ENCODE results near the gene DIP2A.
"Not testable (repeated sequence)": the region's sequence is repeated elsewhere in the genome, so short reads cannot be mapped to it uniquely, and the experiment has no call there.

DIP2A gene

DNA sequence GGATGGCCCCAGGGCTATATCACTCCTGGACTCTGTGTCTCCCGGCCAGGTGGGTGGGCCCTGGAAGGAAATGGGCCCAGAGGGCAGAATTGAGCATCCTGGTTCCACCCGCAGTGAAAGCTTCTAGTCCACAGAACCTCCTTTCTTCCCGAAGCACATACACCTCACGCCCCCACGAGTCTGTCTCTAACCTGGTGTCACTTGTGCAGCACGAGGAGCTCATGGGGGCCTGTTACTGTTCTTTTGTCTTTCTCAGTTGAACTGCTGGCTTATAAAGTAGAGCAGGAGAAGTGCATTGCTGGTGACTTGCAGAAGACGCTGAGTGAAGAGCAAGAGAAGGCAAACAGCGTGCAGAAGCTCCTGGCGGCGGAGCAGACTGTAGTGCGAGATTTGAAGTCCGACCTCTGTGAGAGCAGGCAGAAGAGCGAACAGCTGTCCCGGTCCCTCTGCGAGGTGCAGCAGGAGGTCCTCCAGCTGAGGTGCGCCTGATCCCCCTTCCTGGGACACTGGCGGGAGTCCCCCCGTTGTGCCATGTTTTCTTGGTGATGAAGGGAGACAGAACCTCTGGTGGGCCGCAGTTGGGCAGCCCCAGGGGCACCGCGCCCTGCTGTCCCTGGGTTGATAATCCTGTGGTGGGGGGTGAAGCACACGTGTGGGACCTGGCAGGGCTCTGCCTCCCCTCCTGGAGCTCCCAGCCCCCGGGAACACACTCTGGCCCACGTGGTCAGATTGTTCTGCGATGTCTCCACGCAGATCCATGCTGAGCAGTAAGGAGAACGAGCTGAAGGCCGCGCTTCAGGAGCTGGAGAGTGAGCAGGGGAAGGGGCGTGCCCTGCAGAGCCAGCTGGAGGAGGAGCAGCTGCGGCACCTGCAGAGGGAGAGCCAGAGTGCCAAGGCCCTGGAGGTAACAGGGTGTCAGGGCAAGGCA lies 28.7 kb upstream of the DIP2A start:
- Histone ChIP-seq H3K9me3 (ENCODE audit: control insufficient read depth, low read length) (no peaks in the 10 kb centered on the region), H2BK12ac (ENCODE audit: low read length in 2 of 2) (no peak overlapping the region), H3K4me1 (ENCODE audit: control insufficient read depth, insufficient read depth, low read depth, low read length) (no peaks in the 10 kb centered on the region), H3K27me3 (ENCODE audit: control insufficient read depth in 1 of 2, insufficient read depth in 1 of 2, low read length in 2 of 2) (no peaks in the 10 kb centered on the region), H3K23ac (ENCODE audit: low read length in 2 of 2) (no peak overlapping the region), H3K18ac (ENCODE audit: low read depth in 1 of 2, low read length in 2 of 2) (no peak overlapping the region), H3K4ac (ENCODE audit: low read depth in 1 of 2, low read length in 2 of 2) (no peak overlapping the region), H2AFZ (ENCODE audit: low read depth, low read length) (no peak overlapping the region), H3K9ac (ENCODE audit: low read length) (no peak overlapping the region), H3K36me3 (ENCODE audit: control insufficient read depth in 1 of 2, insufficient read depth in 2 of 2, low read depth in 1 of 2, low read length in 2 of 2) (peaks cover 69 to 87% of the 10 kb centered on the region in 2 experiments), H2BK5ac (ENCODE audit: low read depth, low read length, poor library complexity, severe bottlenecking) (no peak overlapping the region), H3K4me2 (ENCODE audit: low read length, poor library complexity, severe bottlenecking) (no peak overlapping the region), H3K79me1 (replicated peaks; ENCODE audit: low read length, poor library complexity, severe bottlenecking) (peaks cover 13% of the 10 kb centered on the region), H2BK120ac (ENCODE audit: low read depth, low read length) (no peak overlapping the region), H4K91ac (ENCODE audit: low read length) (no peak overlapping the region), H3K14ac (ENCODE audit: low read length in 2 of 2) (no peak overlapping the region), H4K8ac (ENCODE audit: low read length) (no peak overlapping the region), H2AK5ac (ENCODE audit: low read length, severe bottlenecking) (no peak overlapping the region), H3K27ac (ENCODE audit: low read length, poor library complexity, severe bottlenecking) (no peak overlapping the region), H2BK15ac (ENCODE audit: low read depth, poor library complexity, severe bottlenecking) (no peak overlapping the region), H3K4me3 (ENCODE audit: insufficient read depth in 1 of 2, low read depth in 1 of 2, low read length in 2 of 2) (no peak overlapping the region)
- no peak for DNase-seq
- WGBS, result 93% methylated on average over 31 of the region's 31 CpGs

DNA sequence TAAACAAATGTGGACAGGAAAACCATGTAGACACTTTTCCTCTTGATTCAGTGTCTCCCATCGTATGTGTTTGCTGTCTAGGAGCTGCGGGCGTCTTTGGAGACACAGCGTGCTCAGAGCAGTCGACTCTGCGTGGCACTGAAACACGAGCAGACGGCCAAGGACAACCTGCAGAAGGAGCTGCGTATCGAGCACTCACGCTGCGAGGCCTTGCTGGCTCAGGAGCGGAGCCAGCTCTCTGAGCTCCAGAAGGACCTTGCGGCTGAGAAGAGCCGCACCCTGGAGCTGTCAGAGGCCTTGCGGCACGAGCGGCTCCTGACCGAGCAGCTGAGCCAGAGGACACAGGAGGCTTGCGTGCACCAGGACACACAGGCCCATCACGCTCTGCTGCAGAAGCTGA lies 27.2 kb upstream of the DIP2A start:
- Histone ChIP-seq H3K9ac (ENCODE audit: low read length) (no peak overlapping the region), H2BK5ac (ENCODE audit: low read depth, low read length, poor library complexity, severe bottlenecking) (no peak overlapping the region)

DNA sequence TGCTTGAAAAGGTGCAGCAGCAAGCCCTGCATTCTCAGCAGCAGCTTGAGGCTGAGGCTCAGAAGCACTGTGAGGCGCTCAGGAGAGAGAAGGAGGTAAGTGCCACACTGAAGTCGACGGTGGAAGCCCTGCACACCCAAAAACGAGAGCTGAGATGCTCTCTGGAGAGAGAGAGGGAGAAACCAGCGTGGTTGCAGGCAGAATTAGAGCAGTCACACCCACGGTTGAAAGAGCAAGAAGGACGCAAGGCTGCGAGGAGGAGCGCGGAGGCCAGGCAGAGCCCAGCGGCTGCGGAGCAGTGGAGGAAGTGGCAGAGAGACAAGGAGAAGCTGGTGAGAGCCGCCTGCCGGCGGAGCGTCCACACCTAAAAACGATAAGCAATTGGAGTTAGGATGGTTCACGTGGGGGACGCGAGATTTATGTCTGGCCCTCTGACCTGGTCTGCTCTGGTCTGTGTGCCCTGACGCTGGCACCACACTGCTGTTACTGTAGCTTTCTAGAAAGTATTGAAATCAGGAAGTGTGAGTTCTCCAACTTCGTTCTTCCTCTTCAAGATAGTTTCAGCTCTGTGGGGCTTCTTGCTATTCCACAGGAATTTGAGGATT lies 26.7 kb upstream of the DIP2A start:
- 95% methylated on average over 22 of the region's 22 CpGs for WGBS
- Histone ChIP-seq H2BK12ac (ENCODE audit: low read length in 2 of 2) (no peak overlapping the region), H3K79me1 (replicated peaks; ENCODE audit: low read length, poor library complexity, severe bottlenecking) (peaks cover 13% of the 10 kb centered on the region), H3K27me3 (ENCODE audit: control insufficient read depth in 1 of 2, insufficient read depth in 1 of 2, low read length in 2 of 2) (no peaks in the 10 kb centered on the region), H3K9ac (ENCODE audit: low read length) (no peak overlapping the region), H4K91ac (ENCODE audit: low read length) (no peak overlapping the region), H3K18ac (ENCODE audit: low read depth in 1 of 2, low read length in 2 of 2) (no peak overlapping the region), H3K27ac (ENCODE audit: low read length, poor library complexity, severe bottlenecking) (no peak overlapping the region), H3K23ac (ENCODE audit: low read length in 2 of 2) (no peak overlapping the region), H2AFZ (ENCODE audit: low read depth, low read length) (no peak overlapping the region), H3K14ac (ENCODE audit: low read length in 2 of 2) (no peak overlapping the region), H3K4me3 (ENCODE audit: insufficient read depth in 1 of 2, low read depth in 1 of 2, low read length in 2 of 2) (no peak overlapping the region), H2BK120ac (ENCODE audit: low read depth, low read length) (no peak overlapping the region), H2BK5ac (ENCODE audit: low read depth, low read length, poor library complexity, severe bottlenecking) (no peak overlapping the region), H3K4me2 (ENCODE audit: low read length, poor library complexity, severe bottlenecking) (no peak overlapping the region), H4K8ac (ENCODE audit: low read length) (no peak overlapping the region), H3K4me1 (ENCODE audit: control insufficient read depth, insufficient read depth, low read depth, low read length) (no peaks in the 10 kb centered on the region), H3K36me3 (ENCODE audit: control insufficient read depth in 1 of 2, insufficient read depth in 2 of 2, low read depth in 1 of 2, low read length in 2 of 2) (peaks cover 76 to 81% of the 10 kb centered on the region in 2 experiments), H2AK5ac (ENCODE audit: low read length, severe bottlenecking) (no peak overlapping the region), H3K4ac (ENCODE audit: low read depth in 1 of 2, low read length in 2 of 2) (no peak overlapping the region), H2BK15ac (ENCODE audit: low read depth, poor library complexity, severe bottlenecking) (no peak overlapping the region), H3K9me3 (ENCODE audit: control insufficient read depth, low read length) (no peaks in the 10 kb centered on the region)
- no peak for DNase-seq

More for the DNA sequence above, 27.2 kb upstream of the DIP2A start:
- WGBS, result 97% methylated on average over 21 of the region's 21 CpGs
- no peak overlapping the region for H2BK12ac ChIP-seq (ENCODE audit: low read length in 2 of 2)
- no peak overlapping the region for H3K4me3 ChIP-seq (ENCODE audit: insufficient read depth in 1 of 2, low read depth in 1 of 2, low read length in 2 of 2)
- H2AK5ac ChIP-seq (ENCODE audit: low read length, severe bottlenecking), result no peak overlapping the region
- no peak overlapping the region for H3K27ac ChIP-seq (ENCODE audit: low read length, poor library complexity, severe bottlenecking)
- no peaks in the 10 kb centered on the region for H3K27me3 ChIP-seq (ENCODE audit: control insufficient read depth in 1 of 2, insufficient read depth in 1 of 2, low read length in 2 of 2)
- H2BK120ac ChIP-seq (ENCODE audit: low read depth, low read length), result no peak overlapping the region
- no peak overlapping the region for H3K23ac ChIP-seq (ENCODE audit: low read length in 2 of 2)
- H2BK15ac ChIP-seq (ENCODE audit: low read depth, poor library complexity, severe bottlenecking), result no peak overlapping the region
- DNase-seq, result no peak
- H4K8ac ChIP-seq (ENCODE audit: low read length), result no peak overlapping the region
- peaks cover 72 to 81% of the 10 kb centered on the region in 2 experiments for H3K36me3 ChIP-seq (ENCODE audit: control insufficient read depth in 1 of 2, insufficient read depth in 2 of 2, low read depth in 1 of 2, low read length in 2 of 2)
- no peak overlapping the region for H3K4me2 ChIP-seq (ENCODE audit: low read length, poor library complexity, severe bottlenecking)
- H3K14ac ChIP-seq (ENCODE audit: low read length in 2 of 2), result no peak overlapping the region
- no peaks in the 10 kb centered on the region for H3K9me3 ChIP-seq (ENCODE audit: control insufficient read depth, low read length)
- H3K4me1 ChIP-seq (ENCODE audit: control insufficient read depth, insufficient read depth, low read depth, low read length), result no peaks in the 10 kb centered on the region
- H3K79me1 ChIP-seq (replicated peaks; ENCODE audit: low read length, poor library complexity, severe bottlenecking), result peaks cover 15% of the 10 kb centered on the region
- no peak overlapping the region for H3K4ac ChIP-seq (ENCODE audit: low read depth in 1 of 2, low read length in 2 of 2)
- no peak overlapping the region for H4K91ac ChIP-seq (ENCODE audit: low read length)
- no peak overlapping the region for H2AFZ ChIP-seq (ENCODE audit: low read depth, low read length)
- H3K18ac ChIP-seq (ENCODE audit: low read depth in 1 of 2, low read length in 2 of 2), result no peak overlapping the region

DNA sequence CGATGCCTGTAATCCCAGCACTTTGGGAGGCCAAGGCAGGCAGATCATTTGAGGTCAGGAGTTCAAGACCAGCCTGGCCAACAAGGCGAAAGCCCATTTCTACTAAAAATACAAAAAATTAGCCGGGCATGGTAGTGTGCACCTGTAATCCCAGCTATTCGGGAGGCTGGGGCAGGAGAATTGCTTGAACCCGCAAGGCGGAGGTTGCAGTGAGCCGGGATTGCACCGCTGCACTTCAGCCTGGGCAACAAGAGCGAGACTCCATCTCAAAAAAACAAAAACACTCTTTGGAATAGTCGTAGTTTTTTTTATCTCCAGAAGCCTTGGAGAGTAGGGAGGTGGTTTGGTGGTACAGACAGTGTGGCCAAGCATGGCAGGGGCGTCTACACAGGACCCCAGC lies 25.6 kb upstream of the DIP2A start:
- H3K23ac ChIP-seq (ENCODE audit: low read length in 2 of 2); H2AK5ac ChIP-seq (ENCODE audit: low read length, severe bottlenecking); H3K14ac ChIP-seq (ENCODE audit: low read length in 2 of 2); H2BK120ac ChIP-seq (ENCODE audit: low read depth, low read length); H3K4ac ChIP-seq (ENCODE audit: low read depth in 1 of 2, low read length in 2 of 2); H2BK5ac ChIP-seq (ENCODE audit: low read depth, low read length, poor library complexity, severe bottlenecking); H3K18ac ChIP-seq (ENCODE audit: low read depth in 1 of 2, low read length in 2 of 2); H3K4me1 ChIP-seq (ENCODE audit: control insufficient read depth, insufficient read depth, low read depth, low read length); H3K9me3 ChIP-seq (ENCODE audit: control insufficient read depth, low read length); H2AFZ ChIP-seq (ENCODE audit: low read depth, low read length); H4K8ac ChIP-seq (ENCODE audit: low read length); H3K27ac ChIP-seq (ENCODE audit: low read length, poor library complexity, severe bottlenecking); DNase-seq; H3K27me3 ChIP-seq (ENCODE audit: control insufficient read depth in 1 of 2, insufficient read depth in 1 of 2, low read length in 2 of 2); H3K4me3 ChIP-seq (ENCODE audit: insufficient read depth in 1 of 2, low read depth in 1 of 2, low read length in 2 of 2); H2BK12ac ChIP-seq (ENCODE audit: low read length in 2 of 2); H4K91ac ChIP-seq (ENCODE audit: low read length); H3K4me2 ChIP-seq (ENCODE audit: low read length, poor library complexity, severe bottlenecking); H3K9ac ChIP-seq (ENCODE audit: low read length); H2BK15ac ChIP-seq (ENCODE audit: low read depth, poor library complexity, severe bottlenecking): not testable (repeated sequence)
- WGBS, result 93% methylated on average over 10 of the region's 11 CpGs
- peaks cover 76 to 80% of the 10 kb centered on the region in 2 experiments for H3K36me3 ChIP-seq (ENCODE audit: control insufficient read depth in 1 of 2, insufficient read depth in 2 of 2, low read depth in 1 of 2, low read length in 2 of 2)
- peaks cover 21% of the 10 kb centered on the region for H3K79me1 ChIP-seq (replicated peaks; ENCODE audit: low read length, poor library complexity, severe bottlenecking)

All from mesenchymal stem cell (in vitro differentiated cells and primary cell).